ENCODE data around the gene CLNK. TPM values are rescaled to one million over a fixed set of nuclear protein-coding genes. Genes with fewer than 3 reads are reported as not detected.
A peak's percentile ranks its signal among the peaks of the same experiment; 100 is the strongest.

The CLNK gene
- total RNA-seq, 1 donor, result 0.27 TPM

GRCh38 chr4:10530137-10530786 lies 154.3 kb downstream of the CLNK start:
- DNase-seq (ENCODE audit: low read depth in 2 of 3, low spot score in 2 of 3), result no peak

GRCh38 chr4:10529291-10530136 lies 155.1 kb downstream of the CLNK start:
- DNase-seq (ENCODE audit: low read depth in 2 of 3, low spot score in 2 of 3), result no peak

GRCh38 chr4:10527438-10527837 lies 157.1 kb downstream of the CLNK start:
- no peak for DNase-seq (ENCODE audit: low read depth in 2 of 3, low spot score in 2 of 3)

- DNase-seq (ENCODE audit: low read depth in 2 of 3, low spot score in 2 of 3), result no peak
Observed at GRCh38 chr4:10526429-10527222, 157.9 kb downstream of the CLNK start.

GRCh38 chr4:10524196-10524833 lies 160.3 kb downstream of the CLNK start:
- no peak for DNase-seq (ENCODE audit: low read depth in 2 of 3, low spot score in 2 of 3)

GRCh38 chr4:10521424-10521823 lies 163.1 kb downstream of the CLNK start:
- DNase-seq (ENCODE audit: low read depth in 2 of 3, low spot score in 2 of 3), result no peak

GRCh38 chr4:10509733-10510132 lies 174.8 kb downstream of the CLNK start:
- no peak for DNase-seq (ENCODE audit: low read depth in 2 of 3, low spot score in 2 of 3)

GRCh38 chr4:10506077-10506476 lies 178.5 kb downstream of the CLNK start:
- DNase-seq (ENCODE audit: low read depth in 2 of 3, low spot score in 2 of 3), result peak in 1 of 3 donors; percentile 30

GRCh38 chr4:10504570-10505179 lies 179.9 kb downstream of the CLNK start:
- DNase-seq (ENCODE audit: low read depth in 2 of 3, low spot score in 2 of 3), result no peak

GRCh38 chr4:10502717-10503116 lies 181.9 kb downstream of the CLNK start:
- no peak for DNase-seq (ENCODE audit: low read depth in 2 of 3, low spot score in 2 of 3)

- no peak for DNase-seq (ENCODE audit: low read depth in 2 of 3, low spot score in 2 of 3)
Observed at GRCh38 chr4:10500776-10501175, 183.8 kb downstream of the CLNK start.

- no peak for DNase-seq (ENCODE audit: low read depth in 2 of 3, low spot score in 2 of 3)
Observed at GRCh38 chr4:10496200-10496599, 188.4 kb downstream of the CLNK start.

- DNase-seq (ENCODE audit: low read depth in 2 of 3, low spot score in 2 of 3), result no peak
Observed at GRCh38 chr4:10495651-10496050, 188.9 kb downstream of the CLNK start.

- no peak for DNase-seq (ENCODE audit: low read depth in 2 of 3, low spot score in 2 of 3)
Observed at GRCh38 chr4:10492464-10492863, 192.1 kb downstream of the CLNK start.

GRCh38 chr4:10491401-10491800 lies 193.2 kb downstream of the CLNK start:
- no peak for DNase-seq (ENCODE audit: low read depth in 2 of 3, low spot score in 2 of 3)

GRCh38 chr4:10490996-10491395 lies 193.6 kb downstream of the CLNK start:
- DNase-seq (ENCODE audit: low read depth in 2 of 3, low spot score in 2 of 3), result no peak

GRCh38 chr4:10482913-10483312 lies 201.7 kb downstream of the CLNK start:
- DNase-seq (ENCODE audit: low read depth in 2 of 3, low spot score in 2 of 3), result no peak

- DNase-seq (ENCODE audit: low read depth in 2 of 3, low spot score in 2 of 3), result no peak
Observed at GRCh38 chr4:10480616-10481015, 204.0 kb downstream of the CLNK start.

GRCh38 chr4:10478621-10479020 lies 205.9 kb downstream of the CLNK start:
- no peak for DNase-seq (ENCODE audit: low read depth in 2 of 3, low spot score in 2 of 3)

GRCh38 chr4:10470505-10470904 lies 214.1 kb downstream of the CLNK start:
- no peak for DNase-seq (ENCODE audit: low read depth in 2 of 3, low spot score in 2 of 3)

Data from hematopoietic multipotent progenitor cell (in vitro differentiated cells).